ENCODE results near the gene ERCC4.

ERCC4 gene

GRCh38 chr16:13911871-13912270 lies 8.1 kb upstream of the ERCC4 start:
- no peak for DNase-seq

GRCh38 chr16:13912891-13913290 lies 7.1 kb upstream of the ERCC4 start:
- DNase-seq = no peak

- no peak for DNase-seq
Observed at GRCh38 chr16:13913374-13914292, 6.3 kb upstream of the ERCC4 start.

- no peak for DNase-seq
Observed at GRCh38 chr16:13915033-13915635, 4.8 kb upstream of the ERCC4 start.

- peak; percentile 80 for DNase-seq
Observed at GRCh38 chr16:13919330-13919682, 648 bp upstream of the ERCC4 start.

- DNase-seq = no peak
Observed at GRCh38 chr16:13920510-13920818, 510 bp downstream of the ERCC4 start.

- peak; percentile 30 for DNase-seq
Observed at GRCh38 chr16:13921328-13921727, 1.4 kb downstream of the ERCC4 start.

- DNase-seq = peak; percentile 67
Observed at GRCh38 chr16:13923703-13924298, 3.8 kb downstream of the ERCC4 start.

- no peak for DNase-seq
Observed at GRCh38 chr16:13926464-13926863, 6.5 kb downstream of the ERCC4 start.

GRCh38 chr16:13926891-13927290 lies 6.9 kb downstream of the ERCC4 start:
- DNase-seq = no peak

GRCh38 chr16:13928646-13929045 lies 8.7 kb downstream of the ERCC4 start:
- DNase-seq = no peak

GRCh38 chr16:13931845-13932244 lies 11.9 kb downstream of the ERCC4 start:
- DNase-seq = no peak

- DNase-seq = peak; percentile 3
Observed at GRCh38 chr16:13935408-13935807, 15.5 kb downstream of the ERCC4 start.

- DNase-seq = no peak
Observed at GRCh38 chr16:13936155-13936554, 16.2 kb downstream of the ERCC4 start.

GRCh38 chr16:13936596-13937081 lies 16.7 kb downstream of the ERCC4 start:
- peak; percentile 45 for DNase-seq

GRCh38 chr16:13937411-13937810 lies 17.5 kb downstream of the ERCC4 start:
- no peak for DNase-seq

GRCh38 chr16:13938480-13938879 lies 18.5 kb downstream of the ERCC4 start:
- no peak for DNase-seq

GRCh38 chr16:13939821-13940220 lies 19.9 kb downstream of the ERCC4 start:
- no peak for DNase-seq

GRCh38 chr16:13940397-13940933 lies 20.5 kb downstream of the ERCC4 start:
- peak; percentile 62 for DNase-seq

- no peak for DNase-seq
Observed at GRCh38 chr16:13944816-13945215, 24.9 kb downstream of the ERCC4 start.

GRCh38 chr16:13945744-13946485 lies 26.0 kb downstream of the ERCC4 start:
- no peak for DNase-seq

- no peak for DNase-seq
Observed at GRCh38 chr16:13948086-13948485, 28.1 kb downstream of the ERCC4 start.

All from DMS53 (cell line).